Activated T-cell treated with anti-CD3 and anti-CD28 coated beads for 4 hours (primary cell): ENCODE data around the gene CEP20.

Source experiments
- DNase-seq: peaks from one replicate; pipeline ENCODE4 v3.0.0-alpha.2; 2020

The CEP20 gene

GRCh38 chr16:15897121-15897780, 8.8 kb upstream of the CEP20 start:
- no peak for DNase-seq

- DNase-seq: no peak
These were observed 6.4 kb upstream of the CEP20 start for GRCh38 chr16:15894571-15895374.

DNA sequence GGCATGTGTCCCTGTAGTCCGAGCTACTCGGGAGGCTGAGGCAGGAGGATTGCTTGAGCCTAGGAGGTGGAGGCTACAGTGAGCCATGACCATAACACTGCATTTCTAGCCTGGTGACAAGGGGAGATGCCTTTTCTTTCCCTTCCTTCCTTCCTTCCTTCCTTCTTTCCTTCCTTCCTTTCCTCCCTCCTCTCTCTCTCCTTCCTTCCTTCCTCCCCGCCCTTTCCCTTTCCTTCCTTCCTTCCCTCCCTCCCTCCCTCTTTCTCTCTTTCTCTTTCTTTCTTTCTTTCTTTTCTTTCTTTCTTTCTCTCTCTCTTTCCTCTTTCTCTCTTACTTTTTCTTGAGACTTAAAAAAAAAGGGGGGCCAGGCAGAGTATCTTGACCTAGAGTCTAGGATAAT, 3.1 kb upstream of the CEP20 start:
- DNase-seq: no peak

DNA sequence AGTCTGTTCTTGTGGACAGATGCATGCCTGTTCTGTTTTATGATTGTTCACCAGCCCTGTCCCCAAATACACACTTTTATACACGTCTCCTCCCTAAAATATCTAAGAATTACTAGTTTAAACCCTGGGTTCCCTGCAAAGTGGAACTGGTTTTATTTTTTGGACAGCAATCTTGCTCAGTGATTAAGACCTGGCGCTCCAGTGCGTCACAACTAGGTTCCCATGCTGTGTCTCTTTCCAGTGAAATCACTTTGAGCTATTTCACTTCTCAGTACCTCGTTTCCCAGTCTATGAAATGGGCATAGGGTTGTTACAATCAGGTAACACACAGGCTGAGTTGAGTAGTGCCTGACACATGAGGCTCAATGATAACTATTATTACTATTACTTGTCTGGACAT, 1.1 kb downstream of the CEP20 start:
- DNase-seq: no peak

GRCh38 chr16:15886078-15886477, 2.3 kb downstream of the CEP20 start:
- DNase-seq: no peak

DNA sequence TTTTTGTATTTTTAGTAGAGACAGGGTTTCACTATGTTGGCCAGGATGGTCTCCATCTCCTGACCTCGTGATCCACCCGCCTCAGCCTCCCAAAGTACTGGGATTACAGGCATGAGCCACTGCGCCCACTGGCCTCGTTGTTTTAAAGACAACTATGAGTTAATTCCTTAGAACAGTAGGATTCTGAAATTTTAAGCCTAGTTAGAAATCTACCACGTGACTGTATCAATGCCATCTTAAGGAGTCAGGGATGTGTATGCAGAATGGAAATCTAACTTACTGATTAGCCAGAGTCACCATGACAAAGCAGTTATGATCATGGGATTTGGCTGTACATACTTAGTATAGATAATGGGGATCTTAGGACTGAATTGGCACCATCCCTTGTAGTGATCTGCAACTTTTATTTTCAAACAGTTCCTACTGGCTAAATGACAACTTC, 2.8 kb downstream of the CEP20 start:
- DNase-seq: no peak

GRCh38 chr16:15882563-15882962, 5.8 kb downstream of the CEP20 start:
- no peak for DNase-seq

- no peak for DNase-seq
These were observed 6.5 kb downstream of the CEP20 start for GRCh38 chr16:15881794-15882379.

- no peak for DNase-seq
These were observed 7.7 kb downstream of the CEP20 start for GRCh38 chr16:15880434-15881308.

DNA sequence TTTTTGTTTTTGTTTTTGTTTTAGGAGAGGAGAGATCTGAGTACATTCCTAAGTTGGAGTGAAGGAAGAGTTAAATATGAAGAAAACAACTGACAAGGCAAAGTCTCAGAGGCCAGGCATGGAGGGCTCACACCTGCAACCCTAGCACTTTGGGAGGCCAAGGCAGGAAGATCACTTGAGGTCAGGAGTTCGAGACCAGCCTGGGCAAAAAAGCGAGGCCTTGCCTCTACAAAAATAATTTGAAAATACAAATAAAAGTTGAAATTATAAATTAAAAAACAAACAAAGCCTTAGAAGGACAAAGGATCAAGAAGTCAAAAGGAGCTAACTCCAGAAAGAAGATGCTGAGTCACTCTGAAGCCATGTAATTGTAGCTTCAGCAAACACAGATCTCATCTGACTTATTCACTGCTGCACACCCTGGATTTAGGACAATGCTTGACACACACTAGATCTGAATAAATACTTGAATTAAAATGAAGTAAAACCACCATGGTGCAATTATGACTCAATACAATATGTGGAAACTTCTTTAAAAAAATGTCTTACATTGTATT, 9.1 kb downstream of the CEP20 start:
- DNase-seq: no peak

- no peak for DNase-seq
These were observed 11.9 kb downstream of the CEP20 start for GRCh38 chr16:15876503-15876902.

DNA sequence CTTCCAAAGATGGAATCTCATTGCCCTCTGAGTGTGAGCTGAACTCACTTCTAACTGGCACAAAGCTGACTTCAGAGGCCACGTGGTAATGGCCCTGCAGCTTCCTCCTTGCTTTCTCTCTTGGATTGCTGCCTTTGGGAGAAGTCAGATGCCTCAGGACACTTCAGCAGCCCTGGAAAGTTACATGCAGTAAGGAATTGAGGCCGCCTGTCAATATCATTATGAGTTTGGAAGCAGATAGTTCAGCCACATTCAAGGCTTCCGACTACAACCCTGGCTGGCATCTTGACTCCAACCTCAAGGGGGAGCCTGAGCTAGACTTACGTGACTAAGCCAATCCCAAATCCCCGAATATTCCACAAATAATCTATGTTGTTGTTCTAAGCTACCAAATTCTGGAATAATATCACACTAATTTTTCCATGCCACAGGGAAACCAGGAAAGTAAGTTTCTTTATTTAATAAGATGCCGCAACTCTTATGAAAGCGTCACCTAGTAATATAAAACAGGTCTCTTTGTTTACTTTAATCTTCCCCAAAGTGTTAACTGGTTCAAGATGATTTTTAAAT, 13.6 kb downstream of the CEP20 start:
- no peak for DNase-seq

- DNase-seq: no peak
These were observed 14.7 kb downstream of the CEP20 start for GRCh38 chr16:15873737-15874136.

- DNase-seq: no peak
These were observed 15.1 kb downstream of the CEP20 start for GRCh38 chr16:15873301-15873700.

- no peak for DNase-seq
These were observed 18.4 kb downstream of the CEP20 start for GRCh38 chr16:15870011-15870410.

DNA sequence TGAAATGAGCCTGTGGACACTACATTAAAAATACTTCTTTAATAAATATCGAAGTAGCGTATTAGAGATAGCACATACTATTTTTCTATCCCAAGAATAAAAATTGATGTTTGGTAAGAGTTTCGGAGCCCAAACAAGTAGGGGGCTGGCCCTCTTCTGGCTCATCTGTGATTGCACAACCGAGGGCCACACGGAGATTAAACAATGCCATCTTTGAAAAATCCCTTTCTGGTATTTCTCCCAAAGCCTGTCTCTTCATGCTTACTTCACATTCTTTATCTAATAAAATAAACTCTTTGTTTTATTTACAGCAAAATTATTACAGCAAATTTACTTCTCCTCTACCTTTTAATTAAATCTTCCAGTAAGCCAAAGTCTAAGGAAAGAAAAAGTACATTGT, 22.0 kb downstream of the CEP20 start:
- no peak for DNase-seq

DNA sequence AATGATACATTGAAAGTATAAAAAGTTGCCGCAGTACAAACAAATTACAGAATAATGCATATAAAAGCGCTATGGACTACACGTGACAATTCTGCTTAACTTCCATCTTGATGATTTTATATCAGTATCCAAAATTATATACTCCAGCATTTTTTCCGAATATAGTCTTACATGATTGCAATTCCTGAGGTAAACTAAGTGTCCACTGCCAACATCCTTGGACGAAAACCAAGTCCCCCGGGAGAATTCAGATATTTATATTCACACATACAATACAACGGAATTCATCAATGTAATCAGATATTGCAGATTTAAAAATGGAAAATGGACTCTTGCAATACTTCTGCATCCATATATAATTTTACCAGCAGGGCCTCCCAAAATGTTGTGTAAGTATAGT, 22.7 kb downstream of the CEP20 start:
- DNase-seq: no peak

GRCh38 chr16:15864939-15865338, 23.5 kb downstream of the CEP20 start:
- DNase-seq: no peak

- DNase-seq: no peak
These were observed 26.4 kb downstream of the CEP20 start for GRCh38 chr16:15861996-15862395.

DNA sequence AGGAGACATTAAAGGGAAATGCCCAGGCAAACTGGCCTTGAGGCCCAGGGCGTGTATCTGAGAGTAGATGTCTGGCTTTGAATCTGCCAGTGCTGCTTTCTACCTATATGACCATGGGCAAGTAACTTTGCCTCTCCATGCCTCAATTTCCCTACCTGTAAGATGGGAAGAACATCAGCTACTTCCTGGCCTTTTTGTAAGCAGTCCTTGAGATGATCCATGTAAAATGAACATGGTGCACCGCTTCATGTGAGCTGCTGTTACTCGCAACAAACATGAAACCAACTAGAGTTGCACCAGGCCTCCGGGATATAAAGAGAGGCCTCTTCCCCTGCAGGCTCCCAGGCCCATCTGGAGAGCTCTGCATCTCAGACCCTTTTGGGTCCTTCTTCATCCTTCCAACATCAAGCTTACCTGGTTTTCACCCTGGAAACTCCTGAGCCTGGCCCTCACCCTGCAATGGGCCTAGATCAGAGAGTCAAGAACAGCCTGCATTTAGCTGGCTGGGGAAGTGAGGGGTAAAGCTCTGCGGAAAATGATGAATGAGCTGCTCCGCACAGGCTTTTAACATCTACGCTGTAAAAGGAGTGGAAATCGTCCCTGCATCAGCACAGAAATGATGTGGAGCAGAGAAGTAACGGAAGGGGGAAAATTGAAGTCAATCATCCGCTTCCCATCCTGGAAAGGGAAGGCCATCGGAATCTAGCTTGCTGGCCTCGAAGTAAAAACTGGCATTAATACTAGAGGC, 29.3 kb downstream of the CEP20 start:
- DNase-seq: no peak

GRCh38 chr16:15857724-15858560, 30.5 kb downstream of the CEP20 start:
- DNase-seq: no peak
